HG02938 (cell line): ENCODE measurements around the gene DPRX.
"Not testable (repeated sequence)": the region's sequence is repeated elsewhere in the genome, so short reads cannot be mapped to it uniquely, and the experiment has no call there.

Source experiments
- ATAC-seq: cut with Tn5 transposase; IDR thresholded peaks from one replicate; pipeline ENCODE4 v1.9.1; 2021; ENCODE audit warnings: mild to moderate bottlenecking, moderate library complexity; ENCODE audit not compliant: unreplicated experiment

The DPRX gene

GRCh38 chr19:53644061-53644816 is 12.4 kb downstream of the DPRX start:
- no peak for ATAC-seq

- no peak for ATAC-seq
These were observed 14.3 kb downstream of the DPRX start for GRCh38 chr19:53646144-53646543.

DNA sequence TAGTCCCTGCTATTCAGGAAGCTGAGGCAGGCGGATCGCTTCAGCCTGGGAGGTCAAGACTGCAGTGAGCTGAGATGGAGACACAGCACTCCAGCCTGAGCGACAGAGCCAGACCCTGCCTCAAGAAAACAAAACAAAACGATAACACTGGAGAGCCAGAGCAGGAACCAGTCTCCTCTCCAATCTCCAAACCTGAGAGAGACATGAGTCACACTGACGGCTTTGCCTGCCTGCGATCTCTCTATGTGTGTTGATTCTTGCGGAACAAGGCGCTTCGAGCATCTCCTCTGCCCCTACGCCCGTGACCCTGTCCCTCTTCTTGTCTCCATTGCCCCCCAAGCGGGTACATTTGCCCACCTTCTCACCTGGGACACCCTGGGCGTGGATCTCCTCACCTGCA is 15.6 kb downstream of the DPRX start:
- no peak for ATAC-seq

- no peak for ATAC-seq
These were observed 16.0 kb downstream of the DPRX start for GRCh38 chr19:53647792-53648191.

- ATAC-seq = no peak
These were observed 18.2 kb downstream of the DPRX start for GRCh38 chr19:53649746-53650593.

DNA sequence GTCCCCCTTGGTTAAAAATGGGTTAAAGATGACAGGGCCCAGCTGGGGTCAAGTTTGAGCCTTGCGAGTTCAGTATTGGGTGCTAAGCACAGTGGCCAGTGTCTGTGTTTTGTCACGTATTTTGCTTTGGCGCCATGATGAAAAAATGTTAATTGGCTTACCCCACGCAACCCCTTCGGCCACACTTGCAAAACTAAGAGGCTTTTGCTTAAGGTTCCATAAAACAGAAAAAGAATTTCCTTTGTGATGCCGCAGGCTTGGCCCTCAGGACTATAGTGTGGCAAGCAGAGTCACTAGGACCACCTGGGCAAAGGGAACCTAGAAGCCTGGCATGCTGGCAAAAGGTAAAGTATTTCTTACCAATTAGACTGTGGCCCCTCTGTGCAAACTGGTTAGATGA is 20.7 kb downstream of the DPRX start:
- ATAC-seq = no peak

DNA sequence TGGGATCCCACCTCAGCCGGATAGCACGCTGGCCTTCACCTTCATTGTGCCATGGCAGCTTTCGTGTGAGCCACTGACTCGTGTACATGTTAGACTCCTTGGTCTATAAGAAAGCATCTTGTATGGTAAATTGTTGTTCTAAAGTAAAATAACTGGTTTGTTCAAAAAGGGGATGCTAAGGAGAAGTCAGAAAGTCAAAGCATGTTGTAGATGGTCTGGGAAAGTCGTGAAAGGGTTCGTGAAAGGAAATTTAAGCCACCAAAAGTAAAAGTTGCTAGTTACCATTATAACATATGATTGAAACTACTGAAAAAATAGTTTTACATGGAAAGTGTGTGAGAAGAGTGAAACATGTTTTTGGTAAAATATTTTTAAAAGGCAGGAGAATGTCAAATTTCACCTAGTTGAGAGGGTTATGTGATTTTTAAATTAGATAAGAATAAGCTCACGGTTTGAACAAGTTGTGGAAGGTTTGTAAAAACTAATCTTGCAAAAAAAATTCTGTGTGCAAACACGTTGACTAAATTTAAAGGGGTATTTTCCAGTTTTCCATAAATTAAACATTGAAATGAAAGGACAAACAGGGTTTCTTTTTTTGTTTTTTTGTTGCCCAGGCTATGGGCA is 23.4 kb downstream of the DPRX start:
- ATAC-seq = no peak

DNA sequence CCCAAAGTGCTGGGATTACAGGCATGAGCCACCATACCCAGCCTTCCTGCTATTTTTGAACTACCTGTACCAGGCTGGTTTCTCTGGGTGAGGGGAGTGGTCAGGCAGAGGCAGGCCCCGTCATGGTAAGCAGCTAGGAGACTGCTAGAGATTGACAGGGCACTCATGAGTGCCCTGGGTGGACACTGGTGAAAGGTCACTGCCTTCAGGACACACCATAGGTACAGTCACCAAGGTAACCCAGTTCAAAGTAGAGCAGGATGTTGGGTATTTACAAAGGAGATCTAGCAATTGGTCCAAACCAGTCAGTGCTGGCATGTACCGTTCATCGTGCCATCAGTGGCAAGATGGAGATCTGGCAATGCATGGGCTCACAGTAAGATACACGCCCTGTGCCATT is 25.5 kb downstream of the DPRX start:
- no peak for ATAC-seq

GRCh38 chr19:53657778-53658177 is 26.0 kb downstream of the DPRX start:
- ATAC-seq = no peak

- ATAC-seq = no peak
These were observed 27.5 kb downstream of the DPRX start for GRCh38 chr19:53659292-53659691.

GRCh38 chr19:53660584-53660983 is 28.8 kb downstream of the DPRX start:
- no peak for ATAC-seq

DNA sequence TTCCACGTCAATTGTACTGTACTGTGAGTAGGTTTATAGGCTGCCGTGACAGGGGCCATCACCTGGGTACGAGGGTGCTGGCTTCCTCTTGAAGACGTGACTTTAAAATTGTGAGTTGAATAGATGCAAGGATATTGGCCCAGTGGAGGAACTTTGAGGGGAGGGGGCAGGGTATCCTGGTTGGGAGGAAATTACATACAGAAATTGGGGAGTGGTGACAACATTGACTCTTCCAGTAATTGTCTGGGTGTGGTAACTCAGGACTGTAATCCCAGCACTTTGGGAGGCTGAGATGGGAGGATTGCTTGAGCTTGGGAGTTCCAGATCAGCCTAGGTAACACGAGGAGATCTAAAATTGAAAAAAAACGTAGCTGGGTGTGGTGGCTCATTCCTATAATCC is 30.4 kb downstream of the DPRX start:
- ATAC-seq = no peak

GRCh38 chr19:53664152-53664551 is 32.4 kb downstream of the DPRX start:
- no peak for ATAC-seq

GRCh38 chr19:53664760-53665159 is 33.0 kb downstream of the DPRX start:
- no peak for ATAC-seq

DNA sequence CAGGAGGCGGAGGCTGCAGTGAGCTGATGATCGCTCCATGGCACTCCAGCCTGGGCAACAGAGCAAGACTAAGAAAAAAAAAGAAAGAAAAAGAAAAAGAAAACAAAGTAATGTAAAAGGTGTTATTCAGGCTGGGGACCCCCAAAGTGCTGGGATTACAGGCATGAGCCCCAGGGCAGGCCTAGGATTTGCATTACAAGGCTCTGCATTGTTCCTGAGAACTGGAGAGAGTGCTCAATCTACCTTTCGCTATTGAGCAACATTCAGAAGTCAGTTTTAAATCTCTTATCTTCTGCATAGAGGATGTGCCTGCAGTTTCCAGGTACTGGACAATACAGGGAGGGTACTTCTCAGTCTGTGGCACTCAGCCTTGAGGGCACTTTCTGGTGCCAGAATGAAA is 34.5 kb downstream of the DPRX start:
- not testable (repeated sequence) for ATAC-seq

DNA sequence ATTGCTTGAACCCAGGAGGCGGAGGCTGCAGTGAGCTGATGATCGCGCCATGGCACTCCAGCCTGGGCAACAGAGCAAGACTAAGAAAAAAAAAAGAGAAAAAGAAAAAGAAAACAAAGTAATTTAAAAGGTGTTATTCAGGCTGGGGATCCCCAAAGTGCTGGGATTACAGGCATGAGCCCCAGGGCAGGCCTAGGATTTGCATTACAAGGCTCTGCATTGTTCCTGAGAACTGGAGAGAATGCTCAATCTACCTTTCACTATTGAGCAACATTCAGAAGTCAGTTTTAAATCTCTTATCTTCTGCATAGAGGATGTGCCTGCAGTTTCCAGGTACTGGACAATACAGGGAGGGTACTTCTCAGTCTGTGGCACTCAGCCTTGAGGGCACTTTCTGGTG is 37.0 kb downstream of the DPRX start:
- not testable (repeated sequence) for ATAC-seq

GRCh38 chr19:53670345-53670744 is 38.5 kb downstream of the DPRX start:
- no peak for ATAC-seq

DNA sequence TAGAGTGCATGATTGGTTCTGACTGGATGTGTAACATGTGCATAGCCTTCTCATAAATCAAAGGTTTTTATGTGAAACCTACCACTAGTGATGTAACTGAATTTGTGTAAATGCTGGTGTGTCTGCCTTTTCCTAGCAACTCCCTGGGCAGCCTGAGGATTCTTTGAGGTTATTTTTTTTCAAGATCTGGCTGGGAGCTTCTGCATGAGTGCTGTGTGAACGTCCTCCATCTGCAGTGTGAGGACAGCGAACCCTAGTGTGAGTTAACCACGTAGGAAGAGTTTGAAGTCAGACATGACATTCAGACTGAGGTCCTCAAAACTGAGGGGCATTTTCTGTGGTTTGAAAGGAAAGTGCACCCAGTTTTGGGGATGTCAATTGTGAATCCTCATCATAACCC is 39.9 kb downstream of the DPRX start:
- no peak for ATAC-seq
